Transverse colon (tissue), 4 donors: ENCODE data around the gene PTPRG. TPM values are rescaled to one million over a fixed set of nuclear protein-coding genes. Genes with fewer than 3 reads are reported as not detected.

Source experiments
- DNase-seq: peaks from one replicate; pipeline ENCODE4 v3.0.0-alpha.2; 2019
- H3K27ac ChIP-seq, 4 donors: fragments of 200-600 bp; sonication (generic); 2 replicates each; pipeline ENCODE4 v1.5.1; 2016 to 2018; ENCODE audit warnings: inconsistent platforms in 4 of 4
- H3K27me3 ChIP-seq: fragments of 200-600 bp; sonication (generic); 2 replicates; pipeline ENCODE4 v1.5.1; 2017; ENCODE audit warnings: inconsistent platforms
- H3K36me3 ChIP-seq, 4 donors: fragments of 200-600 bp; sonication (generic); 2 replicates each; pipeline ENCODE4 v1.5.1; 2017 to 2019; ENCODE audit warnings: inconsistent platforms in 4 of 4
- H3K4me1 ChIP-seq, 4 donors: fragments of 200-600 bp; sonication (generic); 2 replicates each; pipeline ENCODE4 v1.5.1; 2017 to 2020; ENCODE audit warnings: inconsistent platforms in 4 of 4
- H3K4me3 ChIP-seq, 4 donors: fragments of 200-600 bp; sonication (generic); 1 replicate in 1 of 4; 2 replicates in 3 of 4; pipeline versions ENCODE4 v1.5.1 to v1.6.1; 2017 to 2019; ENCODE audit warnings: inconsistent platforms in 4 of 4
- H3K9me3 ChIP-seq, 2 donors: fragments of 200-600 bp; sonication (generic); 2 replicates each; pipeline ENCODE4 v1.5.1; 2017 to 2019; ENCODE audit warnings: inconsistent platforms in 2 of 2
- EP300 ChIP-seq: sonication (generic); formaldehyde crosslinking; IDR thresholded peaks from one replicate; pipeline ENCODE4 v1.6.1; 2017; ENCODE audit warnings: antibody characterized with exemption, low read depth
- POLR2A ChIP-seq: fragments of 450-650 bp; IDR thresholded peaks from one replicate; pipeline ENCODE4 v1.6.1; 2016; ENCODE audit warnings: antibody characterized with exemption, mild to moderate bottlenecking, moderate library complexity
- POLR2AphosphoS5 ChIP-seq, 3 donors: sonication (generic); formaldehyde crosslinking; IDR thresholded peaks; one replicate each; pipeline ENCODE4 v1.6.1; 2016; ENCODE audit warnings: antibody characterized with exemption in 3 of 3
- WGBS, 2 donors: methylation state at CpG; one replicate each; pipeline ENCODE4 v1.1.5; 2018; ENCODE audit warnings: low coverage in 1 of 2; 5-methylcytosine and 5-hydroxymethylcytosine counted together
- in situ Hi-C, 4 donors: fragments of 200-750 bp; cut with MboI; loops; one replicate each; pipeline versions ENCODE4 v1.15.0 to v1.15.1; 2017; ENCODE audit warnings: low sequenced_read_pairs in 3 of 4, low pct_ligation_motif_present in 1 of 4, low pct_unique_long_range_greater_than_20kb in 1 of 4
- intact Hi-C: fragments of 100-400 bp; cut with DNase I; formaldehyde crosslinking; loops from one replicate; pipeline ENCODE4 v1.15.1; 2023; ENCODE audit warnings: low total_unique reads
- total RNA-seq, 4 donors: library from RNA; depleted of rRNA; stranded (reverse); fragments of >200 nt; gene quantifications; one replicate each; pipeline ENCODE4 v1.1.0, GENCODE V29; 2016
- TF ChIP-seq, protein P1 (sequence below), 5 experiments: fragments of 200-600 bp in 3 of 5; fragments of 450-650 bp in 2 of 5; sonication (generic) in 3 of 5; IDR thresholded peaks; 1 replicate in 2 of 5; 2 replicates in 3 of 5; pipeline ENCODE4 v1.5.1; 2016 to 2017; ENCODE audit warnings: antibody characterized with exemption in 5 of 5, inconsistent platforms in 3 of 5, mild to moderate bottlenecking in 2 of 5, moderate library complexity in 1 of 5

The PTPRG gene
- total RNA-seq, 4 donors from 2014 or later: 29.2 to 83.4 (median 41.6) TPM

DNA sequence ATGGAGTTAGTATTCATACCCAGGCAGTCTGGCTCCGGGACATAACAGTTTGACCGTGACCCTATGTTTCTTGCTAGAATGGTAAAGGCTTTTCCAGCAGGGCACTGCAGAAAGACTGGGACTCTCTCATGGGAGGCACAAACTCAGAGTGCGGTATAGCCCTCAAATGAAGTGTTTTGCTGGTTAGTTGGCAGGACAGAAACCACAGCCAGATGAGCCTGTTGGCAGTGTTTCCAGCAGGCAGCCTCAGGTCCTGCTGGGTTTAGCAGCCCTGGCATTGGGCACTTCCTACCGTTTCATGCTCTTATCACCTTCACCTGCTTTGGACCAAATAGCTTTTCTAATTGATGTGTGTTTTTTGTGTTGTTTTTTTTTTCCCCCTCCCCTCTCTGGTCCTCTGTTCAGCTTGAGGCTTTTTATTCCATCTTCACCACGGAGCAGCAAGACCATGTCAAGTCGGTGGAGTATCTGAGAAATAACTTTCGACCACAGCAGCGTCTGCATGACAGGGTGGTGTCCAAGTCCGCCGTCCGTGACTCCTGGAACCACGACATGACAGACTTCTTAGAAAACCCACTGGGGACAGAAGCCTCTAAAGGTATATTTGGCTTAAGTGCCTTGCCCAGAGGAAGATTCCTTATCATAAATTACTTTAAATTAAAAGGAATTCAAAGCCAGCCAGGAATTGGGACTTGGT lies 606.3 kb downstream of the PTPRG start:
- H3K36me3 ChIP-seq: no peaks in the 10 kb centered on the region

GRCh38 chr3:62168356-62168755 lies 607.0 kb downstream of the PTPRG start:
- no peak for TF ChIP-seq POLR2A
- TF ChIP-seq POLR2AphosphoS5 (IDR thresholded peaks at IDR 0.05): no peak
- no peak for TF ChIP-seq EP300
- TF ChIP-seq, protein P1, sequence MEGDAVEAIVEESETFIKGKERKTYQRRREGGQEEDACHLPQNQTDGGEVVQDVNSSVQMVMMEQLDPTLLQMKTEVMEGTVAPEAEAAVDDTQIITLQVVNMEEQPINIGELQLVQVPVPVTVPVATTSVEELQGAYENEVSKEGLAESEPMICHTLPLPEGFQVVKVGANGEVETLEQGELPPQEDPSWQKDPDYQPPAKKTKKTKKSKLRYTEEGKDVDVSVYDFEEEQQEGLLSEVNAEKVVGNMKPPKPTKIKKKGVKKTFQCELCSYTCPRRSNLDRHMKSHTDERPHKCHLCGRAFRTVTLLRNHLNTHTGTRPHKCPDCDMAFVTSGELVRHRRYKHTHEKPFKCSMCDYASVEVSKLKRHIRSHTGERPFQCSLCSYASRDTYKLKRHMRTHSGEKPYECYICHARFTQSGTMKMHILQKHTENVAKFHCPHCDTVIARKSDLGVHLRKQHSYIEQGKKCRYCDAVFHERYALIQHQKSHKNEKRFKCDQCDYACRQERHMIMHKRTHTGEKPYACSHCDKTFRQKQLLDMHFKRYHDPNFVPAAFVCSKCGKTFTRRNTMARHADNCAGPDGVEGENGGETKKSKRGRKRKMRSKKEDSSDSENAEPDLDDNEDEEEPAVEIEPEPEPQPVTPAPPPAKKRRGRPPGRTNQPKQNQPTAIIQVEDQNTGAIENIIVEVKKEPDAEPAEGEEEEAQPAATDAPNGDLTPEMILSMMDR (IDR thresholded peaks at IDR 0.05): no peak
- in situ Hi-C loops: no loop called here
- WGBS, 2 donors: 90 to 92% methylated on average over 3 of the region's 3 CpGs
- Histone ChIP-seq H3K4me1 (no peaks in the 10 kb centered on the region), H3K36me3 (no peaks in the 10 kb centered on the region), H3K4me3 (no peak overlapping the region), H3K9me3 (no peaks in the 10 kb centered on the region), H3K27ac (no peak overlapping the region), H3K27me3 (no peaks in the 10 kb centered on the region)
- intact Hi-C loops: no loop called here
- DNase-seq: no peak

More for the DNA sequence above, 606.3 kb downstream of the PTPRG start:
- TF ChIP-seq EP300: no peak
- TF ChIP-seq POLR2AphosphoS5 (IDR thresholded peaks at IDR 0.05): no peak
- TF ChIP-seq POLR2A: no peak
- Histone ChIP-seq H3K27ac (no peak overlapping the region), H3K4me3 (no peak overlapping the region), H3K27me3 (no peaks in the 10 kb centered on the region), H3K9me3 (no peaks in the 10 kb centered on the region), H3K4me1 (no peaks in the 10 kb centered on the region)
- WGBS, 2 donors: 67 to 91% methylated on average over 1 to 12 of the region's 12 CpGs
- no peak for DNase-seq
- intact Hi-C loops (no loop called here), in situ Hi-C loops (no loop called here)

- in situ Hi-C loops: no loop called here
These were observed 608.7 kb downstream of the PTPRG start for GRCh38 chr3:62169906-62170660.

GRCh38 chr3:62171789-62172188 lies 610.4 kb downstream of the PTPRG start:
- Histone ChIP-seq H3K36me3 (no peaks in the 10 kb centered on the region), H3K4me1 (no peaks in the 10 kb centered on the region), H3K27ac (no peak overlapping the region), H3K9me3 (no peaks in the 10 kb centered on the region), H3K4me3 (no peak overlapping the region), H3K27me3 (no peaks in the 10 kb centered on the region)
- 83 to 91% methylated on average over 2 of the region's 2 CpGs for WGBS, 2 donors
- in situ Hi-C loops: no loop called here
- no peak for DNase-seq
- intact Hi-C loops: no loop called here
- TF ChIP-seq, protein P1 (IDR thresholded peaks at IDR 0.05): no peak
- TF ChIP-seq POLR2AphosphoS5 (IDR thresholded peaks at IDR 0.05) (no peak), POLR2A (no peak), EP300 (no peak)

More at GRCh38 chr3:62169906-62170660, 608.7 kb downstream of the PTPRG start:
- intact Hi-C loops: no loop called here
- H3K27ac ChIP-seq: no peak overlapping the region
- H3K4me3 ChIP-seq: no peak overlapping the region
- no peak for DNase-seq
- no peaks in the 10 kb centered on the region for H3K9me3 ChIP-seq
- no peak for TF ChIP-seq POLR2A
- TF ChIP-seq, protein P1 (IDR thresholded peaks at IDR 0.05): no peak
- TF ChIP-seq POLR2AphosphoS5 (IDR thresholded peaks at IDR 0.05): no peak
- no peak for TF ChIP-seq EP300
- H3K4me1 ChIP-seq: no peaks in the 10 kb centered on the region
- no peaks in the 10 kb centered on the region for H3K36me3 ChIP-seq
- WGBS, 2 donors: 82 to 85% methylated on average over 4 of the region's 4 CpGs
- H3K27me3 ChIP-seq: no peaks in the 10 kb centered on the region
